Activated CD4-positive, alpha-beta T cell treated with anti-CD3 and anti-CD28 coated beads for 48 hours (primary cell): ENCODE measurements around the gene MSMO1.
A peak's percentile ranks its signal among the peaks of the same experiment; 100 is the strongest.
"Not testable (repeated sequence)": the region's sequence is repeated elsewhere in the genome, so short reads cannot be mapped to it uniquely, and the experiment has no call there.

ENCODE experiments used
- DNase-seq: peaks from one replicate; pipeline ENCODE4 v3.0.0-alpha.2; 2020

MSMO1 gene

DNA sequence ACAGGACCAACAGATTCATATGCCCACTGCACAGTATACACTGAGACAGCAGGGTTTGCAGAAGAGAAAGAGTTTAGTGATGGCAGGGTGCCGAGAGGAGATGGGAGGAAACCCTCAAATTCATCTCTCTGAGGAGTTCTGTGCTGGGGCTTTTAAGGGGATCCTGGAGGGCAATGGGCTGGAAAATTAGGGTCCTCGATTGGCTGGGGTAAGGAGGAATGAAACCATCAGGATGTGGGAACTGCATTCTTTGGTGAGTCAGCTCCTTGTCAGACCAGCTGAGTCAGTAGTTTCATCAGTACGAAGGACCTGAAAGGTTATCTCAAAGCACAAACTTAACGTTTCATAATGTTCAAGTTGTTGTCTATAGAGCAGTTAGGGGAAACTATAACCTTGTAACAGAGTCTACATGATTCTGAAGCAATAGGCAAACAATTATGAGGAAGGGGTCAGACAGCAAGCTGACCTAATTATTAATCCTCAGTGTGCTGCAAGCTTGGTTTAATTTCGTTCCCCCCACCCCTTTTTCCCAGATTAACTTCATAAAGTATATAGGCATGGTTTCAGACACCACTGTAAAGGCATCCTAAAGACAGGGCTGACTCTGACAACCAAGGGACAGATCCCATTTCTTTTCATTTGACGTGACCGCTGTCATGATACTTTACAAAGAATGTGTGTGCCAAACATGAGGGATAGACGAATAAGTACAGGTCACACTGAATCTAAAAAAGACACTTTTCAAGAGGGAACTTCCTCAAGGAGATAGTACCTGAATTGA is 1.5 kb upstream of the MSMO1 start:
- no peak for DNase-seq

DNA sequence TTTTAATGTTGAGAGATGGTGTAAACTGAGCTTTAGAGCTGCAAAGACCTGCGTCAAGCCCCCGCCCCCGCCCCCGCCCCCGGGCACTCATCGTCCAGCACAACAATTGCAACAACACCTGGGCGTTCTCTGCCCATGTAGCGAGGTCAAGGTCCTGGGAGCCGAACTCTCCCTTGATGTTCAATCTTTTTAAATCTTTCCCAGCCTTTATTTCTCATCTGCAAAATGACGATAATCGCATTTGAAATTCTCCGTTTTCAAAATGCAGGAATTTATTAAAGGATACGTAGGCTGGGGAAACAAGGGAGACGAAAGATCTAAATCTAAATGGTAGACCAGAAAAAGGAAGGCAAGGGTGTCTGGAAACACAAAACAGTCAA is 648 bp upstream of the MSMO1 start:
- DNase-seq, result peak; percentile 19

DNA sequence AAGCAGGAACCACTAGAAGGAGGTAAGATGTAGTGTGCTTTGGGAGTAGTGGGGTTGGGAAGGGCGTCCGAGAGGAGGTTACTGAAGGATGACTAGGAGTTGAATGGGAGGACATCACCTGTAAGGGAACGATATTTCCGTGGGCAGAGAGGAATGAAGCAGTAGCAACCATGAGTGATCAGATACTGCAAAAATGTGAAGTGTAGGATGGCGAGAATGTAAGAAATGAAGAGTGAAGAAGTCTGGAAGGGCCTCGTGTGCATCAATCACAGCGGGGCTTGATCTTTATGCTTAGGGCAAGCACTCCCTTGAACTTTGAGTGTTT is 594 bp downstream of the MSMO1 start:
- DNase-seq, result no peak

DNA sequence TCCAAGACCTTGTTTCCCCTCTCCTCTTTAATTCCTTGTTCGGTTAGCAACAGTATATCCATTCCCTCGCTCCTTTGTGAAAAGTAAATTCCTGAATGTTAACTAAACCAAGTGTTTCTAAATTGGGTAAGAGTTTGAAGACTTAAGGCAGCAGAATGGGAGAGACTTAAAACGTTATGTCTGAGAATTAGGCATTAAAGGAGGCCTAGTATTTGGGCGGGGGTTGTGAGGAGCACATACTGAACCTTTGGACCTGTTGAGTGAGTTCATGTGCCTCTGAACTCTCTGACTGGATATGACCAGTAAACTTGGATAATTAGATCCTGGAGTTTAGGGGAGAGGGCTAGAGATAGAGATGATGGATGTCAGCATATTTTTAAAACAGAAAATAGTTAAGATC is 1.2 kb downstream of the MSMO1 start:
- DNase-seq, result no peak

DNA sequence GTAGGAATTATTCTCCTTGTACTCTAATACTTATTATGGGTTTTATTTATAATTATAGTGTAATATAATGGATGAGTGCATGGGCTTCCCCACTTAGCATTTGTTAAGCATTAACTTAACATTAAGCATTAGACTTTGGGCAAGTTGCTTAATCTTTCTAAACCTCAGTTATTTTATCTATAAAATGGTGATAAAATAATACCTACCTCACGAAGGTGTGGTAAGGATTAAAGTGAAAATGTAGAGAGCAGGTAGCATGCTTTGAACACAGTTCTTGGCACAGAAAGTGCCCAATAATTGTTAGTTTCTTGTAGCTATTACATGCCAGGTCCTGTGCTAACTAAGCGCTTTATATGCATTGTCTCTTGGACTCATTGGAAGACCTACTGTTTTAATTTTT is 2.6 kb downstream of the MSMO1 start:
- DNase-seq, result no peak

DNA sequence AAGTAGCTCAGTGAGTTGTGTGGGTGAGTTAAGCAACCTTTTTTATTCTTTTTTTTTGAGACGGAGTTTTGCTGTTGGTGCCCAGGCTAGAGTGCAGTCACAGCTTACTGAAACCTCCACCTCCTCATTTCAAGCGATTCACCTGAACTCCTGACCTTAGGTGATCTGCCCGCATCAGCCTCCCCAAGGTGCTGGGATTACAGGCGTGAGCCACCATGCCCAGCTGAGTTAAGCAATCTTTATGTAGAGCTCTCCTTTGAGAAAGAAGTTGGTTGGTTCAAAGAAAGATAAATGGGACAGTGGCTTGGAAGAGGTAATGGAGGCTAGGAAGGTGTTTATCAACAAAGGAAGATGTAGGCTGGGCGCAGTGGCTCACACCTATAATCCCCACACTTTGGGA is 3.2 kb downstream of the MSMO1 start:
- peak; percentile 13 for DNase-seq

DNA sequence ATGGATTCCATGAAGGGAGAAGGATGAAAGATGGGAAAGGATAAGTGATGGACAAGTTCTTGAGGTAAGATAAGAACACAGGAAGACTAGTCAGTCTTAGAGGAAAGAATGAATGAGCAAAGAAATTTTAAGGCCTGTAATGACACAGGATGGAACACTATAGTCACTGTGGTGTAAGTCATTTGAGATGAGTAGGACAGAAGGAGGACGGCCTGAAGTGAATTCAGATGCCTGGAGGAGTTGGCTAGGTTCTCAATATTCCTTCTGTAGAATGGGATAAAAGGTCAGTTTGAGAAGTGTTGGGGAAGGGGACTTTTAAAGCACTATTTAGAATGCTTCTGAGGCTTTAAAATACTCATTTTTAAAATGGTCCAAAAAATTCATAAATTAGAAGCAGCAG is 3.9 kb downstream of the MSMO1 start:
- no peak for DNase-seq

DNA sequence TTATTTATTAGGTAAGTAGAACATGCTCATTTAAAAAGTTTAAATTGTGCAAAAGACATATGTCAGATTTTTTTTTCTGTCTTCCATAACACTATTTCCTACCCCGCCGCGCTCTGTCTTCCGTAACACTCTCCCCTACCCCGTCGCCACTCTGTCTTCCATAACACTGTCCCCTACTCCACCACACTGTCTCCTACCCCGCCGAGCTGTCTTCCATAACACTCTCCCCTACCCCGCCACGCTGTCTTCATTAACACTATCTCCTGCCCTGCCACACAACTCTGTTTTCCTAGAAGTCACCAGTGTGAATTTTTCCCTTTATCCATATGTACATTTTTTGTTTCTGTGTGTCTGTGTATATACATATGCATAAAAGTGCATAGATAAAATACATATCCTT is 4.4 kb downstream of the MSMO1 start:
- no peak for DNase-seq

DNA sequence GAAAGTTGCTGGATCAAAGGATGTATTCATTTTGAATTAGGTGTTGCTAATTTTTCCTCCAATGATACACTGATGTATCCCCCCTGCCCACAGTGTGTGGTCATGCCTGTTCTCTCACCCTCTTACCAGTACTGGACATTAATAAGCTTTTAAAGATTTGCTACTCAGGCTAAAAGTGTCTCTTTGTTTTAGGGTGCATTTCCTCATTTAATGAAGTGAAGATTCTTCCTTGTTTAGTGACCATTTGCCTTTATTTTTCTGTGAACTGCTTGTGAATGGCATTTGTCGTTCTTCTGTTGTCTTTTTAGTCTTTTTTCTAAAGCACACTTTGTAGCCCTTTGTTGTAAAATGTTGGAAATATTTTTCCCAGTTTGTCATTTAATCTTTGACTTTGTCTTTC is 5.0 kb downstream of the MSMO1 start:
- DNase-seq, result no peak

DNA sequence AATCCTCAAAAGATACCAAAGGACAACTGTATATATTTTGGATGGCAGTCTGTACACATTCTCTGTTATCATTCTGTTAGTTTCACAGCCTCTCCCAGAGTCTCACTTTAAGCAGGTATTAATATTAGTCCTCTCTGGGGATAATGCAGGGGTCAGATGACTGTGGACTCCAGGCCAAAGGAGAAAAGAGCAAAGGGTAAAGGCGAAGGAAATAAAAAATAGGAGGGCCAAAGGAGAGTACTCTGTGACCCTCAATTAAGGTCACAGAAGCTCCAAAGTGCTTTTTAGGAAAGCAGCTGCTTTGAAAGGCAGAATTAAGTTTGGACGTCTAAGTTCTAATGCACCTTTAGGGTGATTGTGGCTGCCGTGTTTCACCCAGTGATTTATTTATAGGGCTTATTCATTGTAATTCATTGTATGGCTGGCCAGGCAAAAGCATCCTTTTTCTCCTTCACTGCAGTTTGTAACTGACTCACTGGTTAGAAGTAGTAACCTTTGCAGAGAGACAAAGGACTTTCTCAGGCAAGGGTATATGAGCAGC is 7.8 kb downstream of the MSMO1 start:
- DNase-seq, result no peak

DNA sequence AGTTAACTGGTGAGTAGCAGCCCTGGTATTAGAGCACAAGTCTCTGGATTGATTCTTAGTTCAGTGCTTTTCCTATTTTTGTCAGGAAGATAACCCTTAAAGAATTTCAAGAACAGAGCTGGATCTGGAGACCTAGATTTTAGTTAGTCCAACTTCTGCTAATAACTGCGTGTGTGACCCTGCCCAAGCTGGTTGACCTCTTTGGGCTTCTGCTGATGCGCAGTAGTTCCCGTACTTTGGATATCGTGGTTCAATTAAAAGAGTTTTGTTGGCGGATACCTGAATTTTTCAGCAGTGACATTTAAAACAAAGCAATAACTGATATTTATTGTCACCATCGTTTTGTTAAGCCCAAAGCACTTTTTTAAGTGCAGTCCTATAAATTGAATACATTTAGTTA is 9.3 kb downstream of the MSMO1 start:
- no peak for DNase-seq

DNA sequence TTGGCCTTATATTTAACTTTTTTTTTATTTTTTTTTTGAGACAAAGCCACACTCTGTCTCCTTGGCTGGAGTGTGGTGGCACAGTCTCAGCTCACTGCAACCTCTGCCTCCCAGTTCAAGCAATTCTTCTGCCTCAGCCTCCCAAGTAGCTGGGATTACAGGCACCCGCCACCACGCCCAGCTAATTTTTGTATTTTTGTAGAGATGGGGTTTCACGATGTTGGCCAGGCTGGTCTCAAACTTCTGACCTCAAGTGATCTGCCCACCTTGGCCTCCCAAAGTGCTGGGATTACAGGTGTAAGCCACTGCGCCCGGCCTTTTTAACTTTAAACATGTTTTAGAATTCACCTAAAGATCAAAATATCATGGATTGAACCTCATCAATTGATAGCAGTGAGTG is 14.9 kb downstream of the MSMO1 start:
- not testable (repeated sequence) for DNase-seq

DNA sequence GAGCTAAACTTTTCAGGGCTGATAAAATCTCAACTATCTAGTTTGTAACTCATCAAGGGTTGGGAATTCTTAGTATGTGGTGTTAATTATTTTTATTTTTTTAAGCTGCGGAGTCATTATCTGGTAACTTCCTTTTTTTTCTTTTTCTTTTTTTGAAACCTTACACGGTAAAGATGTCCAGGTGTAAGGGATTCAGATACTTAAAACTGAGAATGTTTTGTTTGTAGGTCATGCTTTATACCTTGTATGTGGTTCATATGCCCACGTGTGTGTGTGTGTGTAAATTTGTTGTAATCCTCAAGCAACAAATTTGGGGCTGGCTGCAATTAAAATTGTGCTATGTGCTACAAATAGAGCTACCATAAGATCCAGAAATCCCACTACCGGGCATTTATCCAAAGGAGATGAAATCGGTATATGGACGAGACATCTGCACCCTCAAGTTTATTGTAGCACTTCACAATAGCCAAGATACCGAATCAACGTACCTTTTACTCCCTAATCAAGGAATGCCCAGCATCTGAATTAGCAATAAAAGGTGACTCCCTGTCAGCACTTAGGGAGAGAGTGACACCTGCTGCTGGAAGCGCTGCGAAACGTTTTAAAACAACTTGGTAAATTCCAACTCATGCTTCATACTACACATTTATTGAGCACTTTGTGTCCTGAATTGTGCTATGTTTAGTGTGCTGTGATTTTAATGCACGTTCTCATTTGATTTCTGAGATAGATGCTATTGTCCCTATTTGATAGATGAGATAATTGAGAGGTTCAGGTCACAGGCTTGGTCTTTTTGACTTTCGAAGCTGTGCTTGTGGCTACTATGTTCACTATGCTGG is 16.1 kb downstream of the MSMO1 start:
- no peak for DNase-seq

DNA sequence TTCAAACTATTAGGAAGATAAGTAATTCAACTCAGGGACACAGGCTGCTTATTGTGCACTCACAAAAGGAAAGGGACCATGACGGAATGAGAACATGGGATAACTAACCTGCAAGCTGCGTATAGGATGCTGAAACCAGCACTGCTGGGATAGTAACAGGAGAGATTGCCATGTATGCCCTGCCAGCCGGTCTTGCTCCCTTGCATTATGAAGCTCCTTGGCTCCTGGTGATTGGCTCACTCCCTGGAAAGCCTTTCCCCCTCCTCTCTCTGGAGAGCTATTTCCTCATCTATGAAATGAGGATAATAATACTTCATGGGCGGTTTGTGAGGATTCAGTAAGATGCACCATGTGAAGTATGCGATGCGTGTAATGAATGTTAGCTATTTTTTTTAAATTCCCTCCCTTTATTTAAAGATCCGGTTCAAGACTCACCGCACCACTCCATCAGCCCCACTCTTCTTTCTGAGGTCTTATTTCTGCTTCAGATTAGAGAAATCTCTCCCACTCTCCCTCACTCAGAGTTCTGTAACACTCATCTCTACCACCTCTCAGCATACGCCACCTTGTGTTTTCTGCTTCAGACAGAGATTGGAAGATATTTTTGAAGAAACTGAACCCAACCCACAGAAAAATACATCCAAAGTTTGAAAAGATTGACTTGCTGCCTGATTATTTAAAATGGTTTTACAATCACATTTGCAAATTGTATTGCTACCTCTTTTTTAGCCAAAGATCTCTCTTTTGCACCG is 18.4 kb downstream of the MSMO1 start:
- no peak for DNase-seq

DNA sequence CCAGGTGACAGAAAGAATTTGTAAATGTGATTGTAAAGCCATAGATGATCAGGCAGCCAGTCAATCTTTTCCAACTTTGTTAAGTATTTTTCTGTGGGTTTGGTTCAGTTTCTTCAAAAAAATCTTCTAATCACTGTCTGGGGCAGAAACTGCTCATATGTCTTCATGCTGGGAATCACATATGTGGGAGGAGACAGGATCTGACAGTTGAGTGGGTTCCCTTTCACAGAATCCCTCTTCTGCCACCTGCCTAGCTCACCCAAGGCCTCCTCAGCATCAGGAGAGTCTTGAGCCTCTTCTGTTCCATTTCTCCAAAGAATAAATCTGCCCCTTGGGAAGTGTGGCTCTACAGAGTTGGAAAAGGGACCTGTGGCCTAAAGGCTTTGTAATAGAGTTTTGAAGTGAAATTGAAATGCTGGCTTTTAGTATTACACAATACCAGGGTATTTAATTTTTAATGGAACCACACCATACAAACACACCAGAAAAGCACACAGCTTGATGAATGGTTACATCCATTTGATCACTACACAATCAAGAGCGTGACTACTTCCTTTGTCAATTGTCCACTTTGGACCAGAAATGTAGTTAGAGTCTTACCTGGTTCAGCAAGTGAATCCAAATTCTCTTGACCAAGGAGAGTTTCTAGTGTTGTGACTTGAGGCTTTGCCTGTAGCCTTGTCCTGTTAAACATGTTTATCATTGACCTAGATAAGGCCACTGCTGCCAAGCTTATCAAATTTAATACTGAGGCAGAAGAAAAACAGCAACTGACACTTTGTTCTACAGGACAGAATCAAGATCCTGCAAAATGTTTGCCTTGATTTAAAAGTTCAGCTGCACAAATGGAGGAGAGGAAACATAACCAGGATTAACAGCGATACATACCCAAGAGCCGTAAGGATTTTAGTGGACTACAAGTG is 20.4 kb downstream of the MSMO1 start:
- DNase-seq, result no peak

DNA sequence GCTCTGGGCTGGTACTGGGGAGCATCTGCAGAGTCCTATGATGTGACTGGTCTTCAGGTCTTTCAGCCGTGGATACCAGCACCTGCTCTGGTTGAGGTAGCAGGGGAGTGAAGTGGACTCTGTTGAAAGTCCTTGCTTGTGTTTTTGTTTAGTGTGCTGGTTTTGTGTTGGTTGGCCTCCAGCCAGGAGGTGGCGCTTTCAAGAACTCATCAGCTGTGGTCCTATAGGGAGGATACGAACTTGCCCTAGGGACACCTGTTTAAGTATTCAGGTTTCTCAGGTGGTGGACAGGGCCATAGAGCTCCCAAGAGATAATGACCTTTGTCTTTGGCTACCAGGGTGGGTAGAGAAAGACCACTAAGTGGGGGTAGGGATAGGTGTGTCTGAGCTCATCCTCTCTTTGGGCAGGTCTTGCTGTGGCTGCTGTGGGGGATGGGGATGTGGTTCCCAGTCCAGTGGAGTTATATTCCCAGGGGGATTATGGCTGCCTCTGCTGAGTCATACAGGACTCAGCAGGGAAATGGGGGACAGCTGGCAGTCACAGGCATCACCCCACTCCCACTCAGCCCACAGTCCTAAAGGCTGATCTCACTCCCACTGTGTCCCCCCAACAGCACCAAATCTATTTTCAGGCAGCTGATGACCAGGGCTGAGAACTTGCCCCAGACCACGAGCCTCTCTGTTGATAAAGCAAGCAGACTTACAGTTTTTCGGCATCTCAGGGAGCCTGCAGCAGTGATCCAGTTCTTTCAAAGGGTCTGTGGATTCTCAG is 24.1 kb downstream of the MSMO1 start:
- DNase-seq, result peak; percentile 24

DNA sequence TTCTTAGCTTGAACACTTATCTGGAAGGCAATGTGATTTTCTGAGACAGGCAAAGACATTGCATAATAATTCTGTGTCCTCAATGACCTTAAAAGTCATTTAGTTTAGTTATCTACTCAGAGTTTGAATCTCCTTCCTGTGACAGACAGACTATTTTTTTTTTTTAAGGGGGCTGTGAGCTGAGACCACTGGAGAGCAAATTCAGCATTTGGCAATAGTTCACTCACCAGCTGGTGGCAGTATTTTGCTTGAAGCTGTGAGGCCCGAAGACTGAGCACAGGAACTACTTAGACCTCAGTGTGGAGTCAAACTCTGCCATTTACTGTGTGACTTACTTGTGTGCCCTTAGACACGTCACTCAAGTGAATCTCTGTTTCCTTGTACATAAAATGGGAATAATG is 28.4 kb downstream of the MSMO1 start:
- peak; percentile 9 for DNase-seq

DNA sequence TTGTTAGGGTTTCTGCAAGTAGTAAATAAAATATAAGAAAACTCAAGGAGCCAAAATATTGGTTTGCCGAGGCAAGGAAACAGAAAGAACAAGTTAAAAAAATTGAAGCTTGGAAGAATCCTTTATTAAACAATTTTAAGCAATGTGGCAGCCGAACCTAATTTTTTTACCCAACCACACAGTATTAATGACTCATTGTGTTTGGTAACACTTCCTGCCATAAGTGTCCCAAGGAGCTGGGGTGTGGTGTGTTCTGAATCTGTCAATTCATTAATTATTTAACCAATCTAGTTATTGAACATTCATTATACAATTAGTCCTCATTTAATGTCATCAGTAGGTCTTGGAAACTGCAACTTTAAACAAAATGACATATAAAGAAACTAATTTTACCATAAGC is 32.0 kb downstream of the MSMO1 start:
- DNase-seq, result no peak

DNA sequence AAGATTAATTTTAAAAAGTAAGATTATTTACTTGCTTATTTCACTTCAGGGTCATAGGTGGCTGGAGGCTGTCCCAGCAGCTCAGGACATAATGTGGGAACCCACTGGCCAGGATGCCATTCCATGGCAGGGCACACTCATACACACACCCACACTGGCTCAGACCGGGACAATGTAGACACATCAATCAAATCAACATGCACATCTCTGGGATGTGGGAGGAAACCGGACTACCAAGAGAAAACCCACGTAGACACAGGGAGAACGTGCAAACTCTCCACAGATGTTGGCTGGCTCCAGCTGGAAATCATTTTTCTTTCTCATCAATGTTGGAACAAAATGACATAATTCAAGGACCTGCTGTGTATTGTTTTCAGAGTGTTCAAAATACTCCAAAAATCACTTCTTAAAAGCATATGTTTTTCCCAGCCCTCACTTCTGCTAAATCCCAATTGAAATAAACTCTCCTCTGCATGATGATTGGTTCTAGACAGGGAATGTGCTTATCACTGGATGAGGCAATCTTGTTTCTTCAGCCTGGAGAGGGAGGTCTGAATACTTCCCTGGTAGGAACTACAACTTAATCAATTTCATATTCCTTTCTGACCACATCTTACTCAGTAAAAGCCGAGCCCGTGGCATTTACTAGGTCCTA is 32.7 kb downstream of the MSMO1 start:
- no peak for DNase-seq

DNA sequence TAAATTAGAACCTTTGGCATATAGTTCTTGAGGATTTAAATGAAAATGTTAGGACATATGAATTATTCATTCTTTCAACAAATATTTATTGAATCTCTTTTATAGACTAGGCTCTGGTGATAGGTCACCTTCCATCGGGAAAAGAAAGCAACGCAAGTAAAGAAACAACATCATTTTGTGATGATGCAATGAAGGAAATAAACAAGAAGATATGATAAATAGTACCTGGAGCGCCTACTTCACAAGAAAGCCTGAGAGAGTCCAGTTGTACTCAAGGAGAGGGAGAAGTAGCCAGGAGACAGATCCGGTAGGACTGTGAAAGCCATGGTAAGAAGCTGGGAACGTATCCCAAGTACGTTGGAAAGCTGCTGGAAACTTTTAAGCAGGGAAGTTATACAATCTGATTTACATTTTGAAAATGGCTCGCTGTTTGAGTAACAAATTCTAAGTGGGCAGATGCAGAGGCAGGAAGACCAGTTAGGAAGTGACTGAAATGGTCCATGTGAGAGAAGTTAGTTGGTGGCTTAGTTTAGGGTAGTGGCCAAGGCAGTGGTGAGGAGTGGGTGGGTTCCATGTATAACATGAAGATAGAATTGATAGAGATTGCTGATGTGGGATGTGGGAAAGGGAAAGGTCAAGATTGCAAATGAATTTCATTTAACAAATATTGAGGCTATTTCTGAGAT is 33.7 kb downstream of the MSMO1 start:
- no peak for DNase-seq

DNA sequence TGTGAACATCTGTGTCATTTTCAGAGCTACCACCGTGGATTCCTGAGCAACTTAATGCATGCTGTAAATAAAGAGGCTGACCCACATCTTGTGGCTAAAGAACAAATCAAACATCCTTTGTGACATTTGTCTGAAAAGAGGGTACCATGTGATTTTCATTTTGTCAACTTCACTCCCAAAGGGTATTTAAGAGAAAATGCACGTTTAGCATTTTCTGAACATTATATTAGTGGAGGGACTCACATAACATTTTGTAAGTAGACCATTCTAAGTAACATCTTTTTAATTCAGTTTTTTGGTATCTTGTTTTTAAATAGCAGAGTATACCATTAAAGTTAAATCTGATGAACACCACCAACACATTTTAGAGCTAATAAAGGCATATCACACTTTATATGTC is 34.3 kb downstream of the MSMO1 start:
- no peak for DNase-seq
